Stomach (tissue), 4 donors: Measurements from ENCODE around the gene SIK3.

Experiments used
- EP300 ChIP-seq: sonication (generic); formaldehyde crosslinking; IDR thresholded peaks from one replicate; pipeline ENCODE4 v1.6.1; 2017; ENCODE audit warnings: antibody characterized with exemption
- POLR2A ChIP-seq, 4 donors: fragments of 450-650 bp; IDR thresholded peaks; one replicate each; pipeline ENCODE4 v1.6.1; 2016; ENCODE audit warnings: antibody characterized with exemption in 4 of 4, control low read depth in 2 of 4, mild to moderate bottlenecking in 1 of 4, moderate library complexity in 1 of 4
- POLR2AphosphoS5 ChIP-seq, 3 donors: sonication (generic); formaldehyde crosslinking; IDR thresholded peaks; one replicate each; pipeline ENCODE4 v1.6.1; 2016; ENCODE audit warnings: antibody characterized with exemption in 3 of 3
- TF ChIP-seq, protein P1 (sequence below), 7 experiments: fragments of 450-650 bp in 4 of 7; fragments of 200-600 bp in 3 of 7; sonication (generic) in 3 of 7; IDR thresholded peaks; one replicate each; pipeline ENCODE4 v1.5.1; 2016 to 2019; ENCODE audit warnings: antibody characterized with exemption in 7 of 7, control low read depth in 2 of 7, mild to moderate bottlenecking in 1 of 7

DNA sequence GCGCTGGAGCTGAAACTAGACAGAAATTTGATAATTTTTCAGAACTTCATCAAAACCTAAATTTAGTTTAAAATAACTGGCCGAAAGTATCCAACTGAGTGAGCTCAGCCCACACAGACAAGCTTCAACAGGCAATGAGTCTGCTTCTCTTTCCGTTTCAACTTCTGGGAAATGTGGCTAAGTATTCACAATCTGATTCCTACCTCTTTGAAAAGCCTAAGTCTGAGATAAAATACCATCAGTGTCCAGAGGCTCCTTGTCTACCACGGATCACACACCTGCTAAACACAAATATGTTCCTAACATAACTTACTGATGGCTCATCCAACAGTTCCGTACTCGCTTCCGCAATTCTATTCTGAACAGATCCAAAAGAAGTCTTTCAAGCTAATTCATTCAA lies 8.5 kb downstream of the SIK3 start:
- TF ChIP-seq POLR2A (IDR thresholded peaks at IDR 0.05) = no peak
- TF ChIP-seq POLR2AphosphoS5 (IDR thresholded peaks at IDR 0.05) = no peak
- TF ChIP-seq, protein P1, sequence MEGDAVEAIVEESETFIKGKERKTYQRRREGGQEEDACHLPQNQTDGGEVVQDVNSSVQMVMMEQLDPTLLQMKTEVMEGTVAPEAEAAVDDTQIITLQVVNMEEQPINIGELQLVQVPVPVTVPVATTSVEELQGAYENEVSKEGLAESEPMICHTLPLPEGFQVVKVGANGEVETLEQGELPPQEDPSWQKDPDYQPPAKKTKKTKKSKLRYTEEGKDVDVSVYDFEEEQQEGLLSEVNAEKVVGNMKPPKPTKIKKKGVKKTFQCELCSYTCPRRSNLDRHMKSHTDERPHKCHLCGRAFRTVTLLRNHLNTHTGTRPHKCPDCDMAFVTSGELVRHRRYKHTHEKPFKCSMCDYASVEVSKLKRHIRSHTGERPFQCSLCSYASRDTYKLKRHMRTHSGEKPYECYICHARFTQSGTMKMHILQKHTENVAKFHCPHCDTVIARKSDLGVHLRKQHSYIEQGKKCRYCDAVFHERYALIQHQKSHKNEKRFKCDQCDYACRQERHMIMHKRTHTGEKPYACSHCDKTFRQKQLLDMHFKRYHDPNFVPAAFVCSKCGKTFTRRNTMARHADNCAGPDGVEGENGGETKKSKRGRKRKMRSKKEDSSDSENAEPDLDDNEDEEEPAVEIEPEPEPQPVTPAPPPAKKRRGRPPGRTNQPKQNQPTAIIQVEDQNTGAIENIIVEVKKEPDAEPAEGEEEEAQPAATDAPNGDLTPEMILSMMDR (IDR thresholded peaks at IDR 0.05) = no peak
- TF ChIP-seq EP300 = no peak
